ENCODE results near the gene MAN2A1.

MAN2A1 gene

GRCh38 chr5:109689740-109690241, at the start of gene MAN2A1:
Gene MAN2A1 (plus strand): TSS chr5:109689927. CDS start chr5:109690418, 491 bp downstream.
- peak; percentile 83 for DNase-seq

- no peak for DNase-seq
Observed at GRCh38 chr5:109640976-109641375, 48.8 kb upstream of the MAN2A1 start.

- no peak for DNase-seq
Observed at GRCh38 chr5:109643791-109644350, 45.9 kb upstream of the MAN2A1 start.

- DNase-seq = no peak
Observed at GRCh38 chr5:109644829-109645228, 44.9 kb upstream of the MAN2A1 start.

- no peak for DNase-seq
Observed at GRCh38 chr5:109645707-109646192, 44.0 kb upstream of the MAN2A1 start.

GRCh38 chr5:109649318-109649717, 40.4 kb upstream of the MAN2A1 start:
- DNase-seq = no peak

- DNase-seq = no peak
Observed at GRCh38 chr5:109650493-109650892, 39.2 kb upstream of the MAN2A1 start.

GRCh38 chr5:109652096-109652495, 37.6 kb upstream of the MAN2A1 start:
- DNase-seq = no peak

GRCh38 chr5:109653042-109653441, 36.7 kb upstream of the MAN2A1 start:
- no peak for DNase-seq

- no peak for DNase-seq
Observed at GRCh38 chr5:109653561-109654239, 36.0 kb upstream of the MAN2A1 start.

GRCh38 chr5:109654455-109654854, 35.3 kb upstream of the MAN2A1 start:
- DNase-seq = no peak

GRCh38 chr5:109655841-109656240, 33.9 kb upstream of the MAN2A1 start:
- DNase-seq = no peak

GRCh38 chr5:109656829-109657228, 32.9 kb upstream of the MAN2A1 start:
- DNase-seq = peak; percentile 52

- DNase-seq = no peak
Observed at GRCh38 chr5:109659901-109660300, 29.8 kb upstream of the MAN2A1 start.

GRCh38 chr5:109660301-109660700, 29.4 kb upstream of the MAN2A1 start:
- no peak for DNase-seq

GRCh38 chr5:109668237-109668636, 21.5 kb upstream of the MAN2A1 start:
- DNase-seq = no peak

GRCh38 chr5:109668668-109669422, 20.9 kb upstream of the MAN2A1 start:
- no peak for DNase-seq

GRCh38 chr5:109669991-109670706, 19.6 kb upstream of the MAN2A1 start:
- DNase-seq = no peak

GRCh38 chr5:109671136-109671535, 18.6 kb upstream of the MAN2A1 start:
- no peak for DNase-seq

GRCh38 chr5:109674596-109674995, 15.1 kb upstream of the MAN2A1 start:
- DNase-seq = no peak

GRCh38 chr5:109676920-109677319, 12.8 kb upstream of the MAN2A1 start:
- no peak for DNase-seq

GRCh38 chr5:109678447-109678846, 11.3 kb upstream of the MAN2A1 start:
- no peak for DNase-seq

GRCh38 chr5:109681763-109682162, 8.0 kb upstream of the MAN2A1 start:
- no peak for DNase-seq

Measured in CD4-positive, alpha-beta T cell treated with Interleukin-10 for 1 hour (primary cell).